NCI-H82 treated with DMSO at 0.1 percent for 48 hours (cell line): ENCODE data around the gene STOML3.

Experiments
- DNase-seq: peaks from one replicate; lab custom pipeline; 2025; ENCODE audit not compliant: unreplicated experiment; lab: John Stamatoyannopoulos, UW

The STOML3 gene

DNA sequence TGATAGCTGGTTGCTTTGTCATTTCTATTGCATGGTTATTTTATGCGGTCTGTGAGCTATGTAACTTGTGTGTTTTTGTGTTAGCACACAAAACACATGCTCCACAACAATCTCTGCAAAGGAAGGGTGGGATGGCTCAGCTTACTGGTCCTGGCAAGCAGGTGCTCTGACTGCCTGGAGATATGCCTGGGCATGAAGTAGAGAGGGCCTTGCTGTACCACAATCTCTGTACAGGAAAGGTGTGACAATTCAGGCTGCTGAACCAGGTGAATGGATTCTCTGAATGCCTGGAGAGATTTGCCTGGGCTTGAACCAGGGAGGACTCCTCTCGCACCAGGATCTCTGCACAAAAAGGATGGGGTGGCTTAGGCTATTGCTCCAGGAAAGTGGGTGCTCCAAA lies 69.5 kb downstream of the STOML3 start:
- DNase-seq: no peak
